Liver (tissue), 9 donors: ENCODE data around the gene SERTAD2. TPM values are rescaled to one million over a fixed set of nuclear protein-coding genes. Genes with fewer than 3 reads are reported as not detected.

ENCODE experiments used
- DNase-seq: peaks from one replicate; pipeline ENCODE4 v3.0.0-alpha.2; 2017; ENCODE audit warnings: low spot score
- H3K27ac ChIP-seq, 2 donors: one replicate each; pipeline ENCODE4 v1.7.0; 2013; ENCODE audit warnings: inconsistent platforms in 2 of 2, low read length in 2 of 2, control low read depth in 1 of 2, low read depth in 1 of 2, mild to moderate bottlenecking in 1 of 2
- H3K27me3 ChIP-seq, 4 donors: one replicate each; pipeline versions ENCODE4 v1.6.1 to v1.7.0; 2013; ENCODE audit warnings: low read length in 3 of 4, inconsistent platforms in 1 of 4, mild to moderate bottlenecking in 1 of 4, moderate library complexity in 1 of 4; ENCODE audit not compliant: control insufficient read depth in 4 of 4, insufficient read depth in 4 of 4
- H3K36me3 ChIP-seq, 4 donors: one replicate each; pipeline versions ENCODE4 v1.6.1 to v1.7.0; 2013; ENCODE audit warnings: low read length in 3 of 4, mild to moderate bottlenecking in 3 of 4, low read depth in 1 of 4, moderate library complexity in 1 of 4; ENCODE audit not compliant: control insufficient read depth in 4 of 4, insufficient read depth in 3 of 4
- H3K4me1 ChIP-seq, 4 donors: one replicate each; pipeline versions ENCODE4 v1.6.1 to v1.7.0; 2013; ENCODE audit warnings: low read length in 3 of 4, mild to moderate bottlenecking in 3 of 4, moderate library complexity in 1 of 4; ENCODE audit not compliant: control insufficient read depth in 4 of 4, insufficient read depth in 4 of 4
- H3K4me3 ChIP-seq, 3 donors: one replicate each; pipeline versions ENCODE4 v1.6.1 to v1.7.0; 2013; ENCODE audit warnings: low read length in 3 of 3, control low read depth in 1 of 3, low read depth in 1 of 3, mild to moderate bottlenecking in 1 of 3
- H3K9ac ChIP-seq, 2 donors: one replicate each; pipeline ENCODE4 v1.7.0; 2013; ENCODE audit warnings: low read length in 2 of 2, mild to moderate bottlenecking in 2 of 2, moderate library complexity in 2 of 2, control low read depth in 1 of 2, low read depth in 1 of 2
- H3K9me3 ChIP-seq, 4 donors: one replicate each; pipeline versions ENCODE4 v1.6.1 to v1.7.0; 2013; ENCODE audit warnings: low read length in 3 of 4; ENCODE audit not compliant: control insufficient read depth in 4 of 4
- EGR1 ChIP-seq, 2 donors: IDR thresholded peaks; 2 replicates each; pipeline ENCODE4 v1.6.1; 2016 to 2018; ENCODE audit warnings: antibody characterized with exemption in 2 of 2, low read depth in 2 of 2
- FOXA1 ChIP-seq: IDR thresholded peaks from 2 replicates; pipeline ENCODE4 v1.6.1; 2016; ENCODE audit warnings: antibody characterized with exemption
- GABPA ChIP-seq, 2 donors: IDR thresholded peaks in 1 of 2; conservative IDR thresholded peaks in 1 of 2; 2 replicates each; pipeline ENCODE4 v1.6.1; 2016; ENCODE audit warnings: antibody characterized with exemption in 2 of 2, mild to moderate bottlenecking in 1 of 2, moderate library complexity in 1 of 2
- HNF4A ChIP-seq, 2 donors: conservative IDR thresholded peaks; 2 replicates each; pipeline ENCODE4 v1.6.1; 2016; ENCODE audit warnings: antibody characterized with exemption in 2 of 2, mild to moderate bottlenecking in 2 of 2
- HNF4G ChIP-seq: IDR thresholded peaks from 2 replicates; pipeline ENCODE4 v1.6.1; 2016; ENCODE audit warnings: antibody characterized with exemption
- JUND ChIP-seq, 2 donors: IDR thresholded peaks; 2 replicates each; pipeline ENCODE4 v1.6.1; 2016; ENCODE audit warnings: antibody characterized with exemption in 2 of 2
- NR2F2 ChIP-seq: IDR thresholded peaks from 2 replicates; pipeline ENCODE4 v1.6.1; 2016; ENCODE audit warnings: antibody characterized with exemption
- RAD21 ChIP-seq, 2 donors: IDR thresholded peaks; 2 replicates each; pipeline ENCODE4 v1.6.1; 2016; ENCODE audit warnings: antibody characterized with exemption in 2 of 2, mild to moderate bottlenecking in 2 of 2
- RXRA ChIP-seq, 2 donors: IDR thresholded peaks; 2 replicates each; pipeline ENCODE4 v1.6.1; 2017 to 2018; ENCODE audit warnings: antibody characterized with exemption in 2 of 2, mild to moderate bottlenecking in 1 of 2
- SP1 ChIP-seq: IDR thresholded peaks from 2 replicates; pipeline ENCODE4 v1.6.1; 2018; ENCODE audit warnings: antibody characterized with exemption, mild to moderate bottlenecking
- TAF1 ChIP-seq: conservative IDR thresholded peaks from 2 replicates; pipeline ENCODE4 v1.6.1; 2016; ENCODE audit warnings: antibody characterized with exemption, mild to moderate bottlenecking
- YY1 ChIP-seq: IDR thresholded peaks from 2 replicates; pipeline ENCODE4 v1.6.1; 2016; ENCODE audit warnings: antibody characterized with exemption, mild to moderate bottlenecking
- WGBS: extraction: QIAGEN DNeasy Blood & Tissue Kit; methylation state at CpG from one replicate; pipeline ENCODE4 v1.1.7; 2013; 5-methylcytosine and 5-hydroxymethylcytosine counted together
- polyA plus RNA-seq, 2 donors: library from polyadenylated mRNA; stranded (reverse) in 1 of 2; unstranded in 1 of 2; fragments of 200-250 nt in 1 of 2; fragments of >200 nt in 1 of 2; fragmentation: Nextera tagmentation in 1 of 2; extraction: Ambion mirVana in 1 of 2; gene quantifications; one replicate each; pipeline versions ENCODE4 v1.2.1 to v1.2.3, GENCODE V29; 2013 to 2015
- total RNA-seq, 2 donors: library from RNA; depleted of rRNA; stranded (reverse); fragments of >200 nt; gene quantifications; one replicate each; pipeline ENCODE4 v1.2.3, GENCODE V29; 2014
- TF ChIP-seq, protein P1 (sequence below): IDR thresholded peaks from 2 replicates; pipeline ENCODE4 v1.6.1; 2016; ENCODE audit warnings: antibody characterized with exemption
- TF ChIP-seq, protein P2 (sequence below): IDR thresholded peaks from 2 replicates; pipeline ENCODE4 v1.6.1; 2016; ENCODE audit warnings: antibody characterized with exemption
- TF ChIP-seq, protein P3 (sequence below): IDR thresholded peaks from 2 replicates; pipeline ENCODE4 v1.6.1; 2016; ENCODE audit warnings: antibody characterized with exemption
- TF ChIP-seq, protein P4 (sequence below): fragments of 150-350 bp; IDR thresholded peaks from 2 replicates; pipeline ENCODE4 v1.5.1; 2017; ENCODE audit warnings: improper control_type of control experiment, low read depth, low read length; ENCODE audit not compliant: missing input control
- TF ChIP-seq, protein P5 (sequence below): IDR thresholded peaks from 2 replicates; pipeline ENCODE4 v1.6.1; 2016; ENCODE audit warnings: antibody characterized with exemption, mild to moderate bottlenecking
- donor health status: healthy.
- donor health status: healthy.
- donor health status: healthy.
- donor health status: healthy.
- donor health status: healthy.

Gene SERTAD2
- total and polyA plus RNA-seq, 4 donors = 5.1 to 13.3 (median 6.4) TPM

DNA sequence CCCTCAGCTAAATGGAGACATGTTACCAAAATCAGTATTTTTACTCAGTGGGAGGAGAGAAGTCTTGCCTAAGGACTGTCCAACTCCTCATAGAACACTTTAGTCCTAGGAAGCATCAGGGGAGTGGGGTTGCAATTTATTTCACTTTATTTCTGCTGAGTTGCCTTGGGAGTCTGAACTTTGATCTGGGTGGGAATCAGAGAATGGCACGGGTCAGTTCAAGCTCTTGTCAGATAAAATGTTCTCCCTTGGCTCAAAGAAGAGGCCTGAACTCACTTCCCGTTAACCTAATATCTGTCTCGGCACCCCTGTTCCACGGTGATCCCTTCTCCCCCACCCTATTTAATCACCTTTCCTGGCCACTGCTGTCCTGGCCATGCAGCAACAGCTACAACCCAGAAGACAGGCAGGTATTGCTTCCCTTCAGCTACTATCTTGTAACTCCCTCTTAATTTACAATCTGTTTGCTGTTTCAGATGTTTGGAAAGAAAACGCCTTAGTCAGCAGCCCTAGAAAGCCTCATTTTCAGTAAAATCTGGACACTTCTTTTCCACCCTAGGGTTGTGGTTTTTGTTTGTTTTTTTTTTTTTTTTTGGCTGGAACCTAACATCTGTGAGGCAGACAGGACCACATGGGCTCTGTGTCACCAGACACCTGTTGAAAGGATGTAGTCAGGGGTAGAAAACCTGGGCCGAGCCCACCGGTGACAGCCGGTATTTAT lies 52.5 kb downstream of the SERTAD2 start:
- Histone ChIP-seq H3K4me3 (no peak overlapping the region), H3K4me1 (peaks cover 0 to 15% (median 10%) of the 10 kb centered on the region in 4 donors), H3K9ac (no peak overlapping the region), H3K27ac (no peak overlapping the region), H3K36me3 (no peaks in the 10 kb centered on the region), H3K9me3 (no peaks in the 10 kb centered on the region), H3K27me3 (no peaks in the 10 kb centered on the region)
- no peak for DNase-seq
- TF ChIP-seq EGR1 (IDR thresholded peaks at IDR 0.05; ENCODE audit: low read depth in 2 of 2) (no peak), GABPA (IDR thresholded peaks at IDR 0.05 in 1 of 2, conservative IDR thresholded peaks at IDR 0.05 in 1 of 2) (no peak), SP1 (no peak), HNF4A (conservative IDR thresholded peaks at IDR 0.05) (no peak), YY1 (no peak), JUND (IDR thresholded peaks at IDR 0.05) (no peak), NR2F2 (no peak), RAD21 (IDR thresholded peaks at IDR 0.05) (no peak), FOXA1 (no peak), RXRA (IDR thresholded peaks at IDR 0.05) (no peak)
- TF ChIP-seq, protein P1, sequence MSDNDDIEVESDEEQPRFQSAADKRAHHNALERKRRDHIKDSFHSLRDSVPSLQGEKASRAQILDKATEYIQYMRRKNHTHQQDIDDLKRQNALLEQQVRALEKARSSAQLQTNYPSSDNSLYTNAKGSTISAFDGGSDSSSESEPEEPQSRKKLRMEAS = no peak
- TF ChIP-seq, protein P2, sequence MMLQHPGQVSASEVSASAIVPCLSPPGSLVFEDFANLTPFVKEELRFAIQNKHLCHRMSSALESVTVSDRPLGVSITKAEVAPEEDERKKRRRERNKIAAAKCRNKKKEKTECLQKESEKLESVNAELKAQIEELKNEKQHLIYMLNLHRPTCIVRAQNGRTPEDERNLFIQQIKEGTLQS = no peak
- WGBS = 66% methylated on average over 8 of the region's 8 CpGs

DNA sequence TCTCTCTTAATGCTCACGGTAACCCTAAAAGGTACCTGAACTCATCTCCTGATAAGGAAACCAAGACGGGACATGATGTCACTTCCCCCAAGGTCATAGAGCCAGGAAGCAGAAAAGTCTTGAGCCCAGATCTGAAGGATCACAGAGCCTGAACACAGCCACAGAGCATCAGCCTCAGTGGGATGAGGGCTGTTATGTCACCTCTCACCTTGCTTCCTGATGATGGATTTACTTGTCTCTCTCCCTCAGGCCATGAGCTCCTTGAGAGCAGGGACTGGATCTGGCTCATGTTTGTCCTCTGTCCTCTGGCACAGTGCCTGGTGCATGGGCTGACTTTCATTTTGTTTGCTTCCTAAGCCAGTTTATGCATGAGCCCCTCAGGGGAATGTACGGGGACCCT lies 54.2 kb downstream of the SERTAD2 start:
- peak; percentile 16 for TF ChIP-seq NR2F2
- no peak for TF ChIP-seq YY1
- H3K4me1 ChIP-seq = peaks cover 0 to 13% (median 8%) of the 10 kb centered on the region in 4 donors
- no peak for DNase-seq
- no peak overlapping the region for H3K9ac ChIP-seq
- H3K4me3 ChIP-seq = no peak overlapping the region
- no peaks in the 10 kb centered on the region for H3K9me3 ChIP-seq
- H3K27me3 ChIP-seq = no peaks in the 10 kb centered on the region
- no peak overlapping the region for H3K27ac ChIP-seq
- 45% methylated on average over 3 of the region's 3 CpGs for WGBS
- no peaks in the 10 kb centered on the region for H3K36me3 ChIP-seq

DNA sequence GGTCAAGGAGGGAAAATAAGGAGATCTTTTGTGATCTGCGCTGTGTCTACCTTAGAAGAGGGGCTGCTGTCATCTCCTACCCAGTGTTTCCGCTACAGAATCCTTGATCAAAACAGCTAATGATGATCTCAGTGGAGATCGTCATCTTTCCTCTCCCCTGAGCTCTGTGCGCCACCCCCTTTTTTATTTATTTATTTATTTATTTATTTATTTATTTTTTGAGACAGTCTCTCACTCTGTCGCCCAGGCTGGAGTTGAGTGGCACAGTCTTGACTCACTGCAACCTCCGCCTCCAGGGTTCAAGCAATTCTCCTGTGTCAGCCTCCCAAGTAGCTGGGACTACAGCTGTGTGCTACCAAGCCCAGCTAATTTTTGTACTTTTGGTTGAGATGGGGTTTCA lies 55.5 kb downstream of the SERTAD2 start:
- no peak overlapping the region for H3K4me3 ChIP-seq
- DNase-seq = no peak
- H3K9ac ChIP-seq = no peak overlapping the region
- no peak for TF ChIP-seq FOXA1
- no peak for TF ChIP-seq EGR1 (IDR thresholded peaks at IDR 0.05; ENCODE audit: low read depth in 2 of 2)
- no peak for TF ChIP-seq GABPA (IDR thresholded peaks at IDR 0.05 in 1 of 2, conservative IDR thresholded peaks at IDR 0.05 in 1 of 2)
- TF ChIP-seq HNF4G = no peak
- no peak for TF ChIP-seq TAF1
- TF ChIP-seq, protein P3, sequence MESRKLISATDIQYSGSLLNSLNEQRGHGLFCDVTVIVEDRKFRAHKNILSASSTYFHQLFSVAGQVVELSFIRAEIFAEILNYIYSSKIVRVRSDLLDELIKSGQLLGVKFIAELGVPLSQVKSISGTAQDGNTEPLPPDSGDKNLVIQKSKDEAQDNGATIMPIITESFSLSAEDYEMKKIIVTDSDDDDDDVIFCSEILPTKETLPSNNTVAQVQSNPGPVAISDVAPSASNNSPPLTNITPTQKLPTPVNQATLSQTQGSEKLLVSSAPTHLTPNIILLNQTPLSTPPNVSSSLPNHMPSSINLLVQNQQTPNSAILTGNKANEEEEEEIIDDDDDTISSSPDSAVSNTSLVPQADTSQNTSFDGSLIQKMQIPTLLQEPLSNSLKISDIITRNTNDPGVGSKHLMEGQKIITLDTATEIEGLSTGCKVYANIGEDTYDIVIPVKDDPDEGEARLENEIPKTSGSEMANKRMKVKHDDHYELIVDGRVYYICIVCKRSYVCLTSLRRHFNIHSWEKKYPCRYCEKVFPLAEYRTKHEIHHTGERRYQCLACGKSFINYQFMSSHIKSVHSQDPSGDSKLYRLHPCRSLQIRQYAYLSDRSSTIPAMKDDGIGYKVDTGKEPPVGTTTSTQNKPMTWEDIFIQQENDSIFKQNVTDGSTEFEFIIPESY = no peak
- TF ChIP-seq, protein P2 = no peak
- no peak for TF ChIP-seq YY1
- TF ChIP-seq, protein P4, sequence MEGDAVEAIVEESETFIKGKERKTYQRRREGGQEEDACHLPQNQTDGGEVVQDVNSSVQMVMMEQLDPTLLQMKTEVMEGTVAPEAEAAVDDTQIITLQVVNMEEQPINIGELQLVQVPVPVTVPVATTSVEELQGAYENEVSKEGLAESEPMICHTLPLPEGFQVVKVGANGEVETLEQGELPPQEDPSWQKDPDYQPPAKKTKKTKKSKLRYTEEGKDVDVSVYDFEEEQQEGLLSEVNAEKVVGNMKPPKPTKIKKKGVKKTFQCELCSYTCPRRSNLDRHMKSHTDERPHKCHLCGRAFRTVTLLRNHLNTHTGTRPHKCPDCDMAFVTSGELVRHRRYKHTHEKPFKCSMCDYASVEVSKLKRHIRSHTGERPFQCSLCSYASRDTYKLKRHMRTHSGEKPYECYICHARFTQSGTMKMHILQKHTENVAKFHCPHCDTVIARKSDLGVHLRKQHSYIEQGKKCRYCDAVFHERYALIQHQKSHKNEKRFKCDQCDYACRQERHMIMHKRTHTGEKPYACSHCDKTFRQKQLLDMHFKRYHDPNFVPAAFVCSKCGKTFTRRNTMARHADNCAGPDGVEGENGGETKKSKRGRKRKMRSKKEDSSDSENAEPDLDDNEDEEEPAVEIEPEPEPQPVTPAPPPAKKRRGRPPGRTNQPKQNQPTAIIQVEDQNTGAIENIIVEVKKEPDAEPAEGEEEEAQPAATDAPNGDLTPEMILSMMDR = no peak
- TF ChIP-seq, protein P5, sequence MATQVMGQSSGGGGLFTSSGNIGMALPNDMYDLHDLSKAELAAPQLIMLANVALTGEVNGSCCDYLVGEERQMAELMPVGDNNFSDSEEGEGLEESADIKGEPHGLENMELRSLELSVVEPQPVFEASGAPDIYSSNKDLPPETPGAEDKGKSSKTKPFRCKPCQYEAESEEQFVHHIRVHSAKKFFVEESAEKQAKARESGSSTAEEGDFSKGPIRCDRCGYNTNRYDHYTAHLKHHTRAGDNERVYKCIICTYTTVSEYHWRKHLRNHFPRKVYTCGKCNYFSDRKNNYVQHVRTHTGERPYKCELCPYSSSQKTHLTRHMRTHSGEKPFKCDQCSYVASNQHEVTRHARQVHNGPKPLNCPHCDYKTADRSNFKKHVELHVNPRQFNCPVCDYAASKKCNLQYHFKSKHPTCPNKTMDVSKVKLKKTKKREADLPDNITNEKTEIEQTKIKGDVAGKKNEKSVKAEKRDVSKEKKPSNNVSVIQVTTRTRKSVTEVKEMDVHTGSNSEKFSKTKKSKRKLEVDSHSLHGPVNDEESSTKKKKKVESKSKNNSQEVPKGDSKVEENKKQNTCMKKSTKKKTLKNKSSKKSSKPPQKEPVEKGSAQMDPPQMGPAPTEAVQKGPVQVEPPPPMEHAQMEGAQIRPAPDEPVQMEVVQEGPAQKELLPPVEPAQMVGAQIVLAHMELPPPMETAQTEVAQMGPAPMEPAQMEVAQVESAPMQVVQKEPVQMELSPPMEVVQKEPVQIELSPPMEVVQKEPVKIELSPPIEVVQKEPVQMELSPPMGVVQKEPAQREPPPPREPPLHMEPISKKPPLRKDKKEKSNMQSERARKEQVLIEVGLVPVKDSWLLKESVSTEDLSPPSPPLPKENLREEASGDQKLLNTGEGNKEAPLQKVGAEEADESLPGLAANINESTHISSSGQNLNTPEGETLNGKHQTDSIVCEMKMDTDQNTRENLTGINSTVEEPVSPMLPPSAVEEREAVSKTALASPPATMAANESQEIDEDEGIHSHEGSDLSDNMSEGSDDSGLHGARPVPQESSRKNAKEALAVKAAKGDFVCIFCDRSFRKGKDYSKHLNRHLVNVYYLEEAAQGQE = no peak
- 97% methylated on average over 6 of the region's 6 CpGs for WGBS
- peaks cover 0 to 13% (median 8%) of the 10 kb centered on the region in 4 donors for H3K4me1 ChIP-seq
- no peaks in the 10 kb centered on the region for H3K36me3 ChIP-seq
- no peaks in the 10 kb centered on the region for H3K9me3 ChIP-seq
- H3K27ac ChIP-seq = no peak overlapping the region
- no peaks in the 10 kb centered on the region for H3K27me3 ChIP-seq
